Right hindlimb (tissue), 1 donor: ENCODE measurements around the gene GATA2.

Experiments
- DNase-seq: peaks from one replicate; pipeline ENCODE4 v3.0.0-alpha.2; 2018

The GATA2 gene

DNA sequence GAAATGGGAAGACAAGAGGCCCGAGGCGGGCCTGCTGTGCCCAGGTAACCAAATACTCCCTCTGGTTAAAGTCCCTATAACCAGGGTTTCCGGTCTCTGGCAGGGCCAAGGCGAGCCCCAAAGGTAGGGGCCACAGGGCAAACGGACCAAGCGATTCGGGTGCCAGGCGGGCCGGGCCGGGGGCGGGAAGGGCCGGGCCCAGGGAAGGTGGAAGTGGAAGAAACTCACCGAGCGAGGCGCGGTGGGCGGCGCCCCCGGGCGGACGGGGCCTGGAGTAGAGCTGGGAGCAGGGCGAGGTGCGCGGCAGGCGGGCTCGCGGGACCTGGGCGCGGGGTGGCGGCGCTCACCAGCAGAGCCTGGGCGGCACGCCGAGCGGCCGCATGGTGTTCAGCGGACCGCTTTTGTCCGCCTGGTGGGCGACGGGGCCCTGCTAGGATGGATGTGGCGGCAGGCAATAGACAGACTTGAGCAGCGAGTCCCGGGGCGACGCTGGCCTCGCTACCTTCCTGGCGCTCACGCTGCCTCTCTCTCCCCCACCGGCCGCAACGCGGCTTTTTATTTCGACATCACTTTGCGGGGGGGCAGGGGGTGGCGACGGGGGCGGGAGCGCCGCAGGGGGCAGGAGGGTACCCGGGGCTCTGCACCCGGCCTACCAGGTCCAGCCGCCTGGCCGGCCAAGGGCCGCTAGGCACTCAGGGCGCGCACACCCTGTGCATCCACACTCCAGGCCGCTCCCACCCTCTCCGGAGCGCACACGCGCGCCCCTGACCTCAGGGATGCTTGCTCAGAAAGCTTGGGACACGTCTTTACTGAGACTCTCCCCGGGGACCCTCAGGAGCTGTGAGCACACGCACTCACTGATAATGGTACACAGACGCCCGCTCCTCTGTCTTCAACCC lies at the start of gene GATA2:
TSS of gene GATA2 (minus strand) at position 531 of the 899 bp plus-strand sequence. CDS start 6,170 bp downstream, outside the sequence.
- DNase-seq: no peak

- no peak for DNase-seq
Measured at GRCh38 chr3:128541246-128541645, 48.2 kb upstream of the GATA2 start.

DNA sequence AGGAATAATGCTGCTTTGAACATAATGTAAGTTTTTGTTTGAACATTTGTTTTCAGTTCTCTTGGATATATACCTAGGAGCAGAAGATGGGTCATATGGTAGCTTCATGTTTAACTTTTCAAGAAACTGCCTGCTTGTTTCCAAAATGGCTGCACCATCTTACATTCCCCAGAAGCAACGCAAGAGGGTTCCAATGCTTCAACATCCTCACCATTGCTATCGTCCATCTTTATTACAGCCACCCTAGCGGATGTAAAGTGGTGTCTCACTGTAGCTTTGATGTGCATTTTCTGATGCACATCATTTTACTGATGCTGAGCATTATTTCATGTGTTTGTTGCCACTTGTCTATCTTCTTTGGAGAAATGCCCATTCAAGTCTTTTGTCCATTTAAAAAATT lies 46.4 kb upstream of the GATA2 start:
- no peak for DNase-seq

DNA sequence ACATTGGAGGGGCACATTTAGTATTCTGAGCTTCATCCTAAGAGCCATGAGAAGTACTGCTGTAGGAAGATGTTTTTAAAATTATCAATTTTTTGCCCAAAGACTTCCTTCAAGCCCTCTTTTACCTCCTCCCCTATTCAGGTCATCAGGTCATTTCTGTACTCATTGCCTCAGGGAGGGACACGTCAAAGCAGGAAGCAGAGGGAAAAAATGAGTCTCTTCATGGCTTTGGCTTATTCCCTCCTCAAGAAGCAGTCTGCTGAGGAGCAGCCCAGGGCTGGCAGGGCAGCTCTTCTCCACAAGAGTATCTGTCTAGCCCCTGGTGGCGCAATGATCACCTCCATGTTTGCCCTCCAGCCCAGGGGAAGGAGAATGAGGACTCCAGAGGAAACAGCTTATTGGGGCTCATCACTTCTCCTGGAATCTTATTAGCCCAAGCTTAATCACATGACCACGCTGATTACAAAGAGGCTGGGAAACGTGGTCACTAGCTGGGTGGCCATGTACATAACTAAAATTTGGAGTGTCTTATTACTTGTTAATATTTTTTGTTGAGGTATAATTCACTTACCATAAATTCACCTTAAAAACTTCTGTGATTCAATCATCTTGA lies 44.2 kb upstream of the GATA2 start:
- DNase-seq: no peak

DNA sequence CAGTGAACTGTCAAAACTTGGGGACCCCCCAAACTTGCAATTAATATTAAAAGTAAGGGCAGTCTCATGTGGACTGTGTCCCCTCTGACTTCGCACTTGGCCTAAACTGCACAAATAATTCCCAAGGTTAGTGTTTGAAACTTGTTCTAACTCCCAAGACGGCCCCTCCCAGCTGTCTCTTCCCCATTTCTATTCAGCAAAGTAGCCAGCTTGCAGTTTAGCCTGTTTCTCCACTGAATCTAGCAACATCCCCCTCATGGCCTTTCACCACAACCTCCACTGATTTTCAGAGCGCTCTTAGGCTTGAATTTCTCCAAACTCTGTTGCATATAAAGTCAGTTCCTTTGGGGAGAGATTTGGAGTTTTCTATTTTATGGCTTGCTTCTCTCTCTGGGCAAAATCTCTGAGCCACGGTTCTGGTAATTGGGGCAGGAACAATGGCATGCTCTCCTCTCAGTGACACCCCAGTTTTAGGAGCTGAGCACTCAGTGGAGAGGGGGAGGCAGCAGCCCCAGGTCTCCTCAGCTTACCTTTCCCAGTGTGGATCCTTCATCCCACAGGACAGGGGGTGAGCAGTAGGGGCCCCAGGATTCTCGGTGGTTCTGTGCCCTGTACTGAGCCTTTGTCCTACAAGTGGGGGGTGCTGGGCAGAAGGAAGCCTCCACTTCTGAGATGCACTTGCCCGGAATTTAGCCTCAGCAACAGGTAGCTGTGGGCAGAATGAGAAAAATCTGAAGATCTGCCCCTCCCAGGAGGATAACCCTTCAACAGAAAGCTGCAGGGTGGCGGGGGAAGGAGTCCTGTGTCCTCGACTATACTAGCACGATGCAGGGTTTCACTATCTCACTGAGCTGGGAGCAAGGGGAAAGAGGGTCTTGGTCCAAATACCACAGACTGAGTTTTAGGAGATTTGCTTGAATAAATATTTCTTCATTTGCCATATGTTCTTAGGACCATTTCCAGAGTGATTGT lies 39.3 kb upstream of the GATA2 start:
- no peak for DNase-seq

DNA sequence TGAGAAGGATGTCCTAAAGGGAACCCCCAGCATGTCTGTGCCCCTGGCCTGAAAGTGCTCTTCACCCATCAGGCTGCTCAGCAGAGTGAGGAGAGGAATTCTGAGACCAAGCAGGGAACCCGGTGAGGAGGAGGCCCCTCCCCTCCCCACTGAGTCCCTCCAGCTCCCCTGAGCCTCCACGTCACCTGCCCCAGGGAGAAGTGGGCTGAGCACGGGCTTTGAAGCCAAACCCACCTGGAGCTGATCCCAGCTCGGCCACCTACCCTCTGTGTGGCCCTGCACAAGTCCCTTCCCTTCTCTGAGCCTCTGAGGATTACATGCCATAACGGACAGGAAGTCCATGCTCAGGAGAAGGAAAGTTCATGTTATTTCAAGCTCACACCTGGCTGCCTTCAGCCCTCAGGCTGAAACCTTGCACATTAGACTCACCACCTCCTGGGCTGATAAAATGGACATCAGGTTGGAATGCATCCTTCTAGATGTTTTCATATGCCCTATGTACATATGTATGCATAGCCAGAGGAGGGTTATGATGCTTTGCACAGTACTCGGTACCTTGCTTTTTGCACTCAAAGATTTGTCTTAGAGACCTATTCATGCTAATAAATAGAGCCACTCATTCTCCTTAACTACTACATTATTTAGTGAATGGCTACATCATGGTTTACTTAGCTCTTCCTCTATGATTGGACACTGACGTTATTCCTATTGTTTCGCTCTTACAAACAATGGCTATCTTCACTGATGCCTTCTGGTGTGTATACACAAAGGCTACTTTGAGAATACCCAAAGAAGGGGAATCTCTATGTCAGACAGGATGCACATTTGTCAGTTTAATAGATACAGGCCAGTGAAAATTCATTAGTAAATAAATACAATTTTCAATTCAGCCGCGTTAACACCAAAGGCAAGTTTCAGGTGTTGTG lies 31.6 kb upstream of the GATA2 start:
- DNase-seq: no peak

- no peak for DNase-seq
Measured at GRCh38 chr3:128523591-128523990, 30.6 kb upstream of the GATA2 start.

- DNase-seq: no peak
Measured at GRCh38 chr3:128521715-128522114, 28.7 kb upstream of the GATA2 start.

DNA sequence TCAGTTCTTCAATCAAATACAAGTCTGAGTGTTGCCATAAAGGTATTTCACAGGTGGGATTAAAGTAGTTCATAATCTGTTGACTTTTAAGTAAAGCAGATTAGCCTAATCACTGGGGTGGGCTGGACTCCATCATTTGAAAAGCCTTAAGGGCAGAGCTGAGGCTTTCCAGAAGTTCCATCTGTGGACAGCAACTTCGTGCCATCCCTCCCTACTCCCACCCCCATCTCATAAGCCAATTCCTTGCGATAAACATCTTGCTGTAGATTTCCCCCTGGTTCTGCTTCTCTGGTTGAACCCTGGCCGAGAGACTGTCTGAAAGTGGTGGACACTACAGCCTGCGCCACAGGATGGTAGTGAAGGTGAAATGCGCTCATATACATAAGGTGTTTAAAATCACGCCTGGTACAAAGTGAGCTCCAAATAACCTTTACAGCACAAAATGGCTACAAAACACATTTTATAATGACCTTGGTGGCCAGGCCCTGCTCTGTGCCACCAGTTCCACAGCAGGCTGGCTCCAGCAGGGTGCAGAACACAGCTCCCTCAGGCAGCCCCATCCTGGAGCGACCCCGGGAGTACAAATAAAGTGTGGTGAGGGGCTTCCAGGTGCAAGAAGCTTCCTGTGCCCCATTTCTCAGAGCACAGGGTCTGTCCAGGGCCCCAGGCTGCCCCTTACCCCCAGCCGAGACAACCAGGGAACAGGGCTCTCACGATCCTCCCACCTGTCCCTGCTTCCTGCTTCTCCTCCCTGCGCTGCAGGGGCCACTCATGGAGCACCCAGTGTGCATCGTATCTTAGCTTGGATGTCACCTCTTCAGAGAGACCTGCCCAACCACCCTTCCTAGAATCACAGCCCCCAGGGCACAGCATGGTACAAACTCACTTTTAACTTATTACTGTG lies 25.8 kb upstream of the GATA2 start:
- no peak for DNase-seq

GRCh38 chr3:128517648-128518047 lies 24.6 kb upstream of the GATA2 start:
- DNase-seq: no peak

DNA sequence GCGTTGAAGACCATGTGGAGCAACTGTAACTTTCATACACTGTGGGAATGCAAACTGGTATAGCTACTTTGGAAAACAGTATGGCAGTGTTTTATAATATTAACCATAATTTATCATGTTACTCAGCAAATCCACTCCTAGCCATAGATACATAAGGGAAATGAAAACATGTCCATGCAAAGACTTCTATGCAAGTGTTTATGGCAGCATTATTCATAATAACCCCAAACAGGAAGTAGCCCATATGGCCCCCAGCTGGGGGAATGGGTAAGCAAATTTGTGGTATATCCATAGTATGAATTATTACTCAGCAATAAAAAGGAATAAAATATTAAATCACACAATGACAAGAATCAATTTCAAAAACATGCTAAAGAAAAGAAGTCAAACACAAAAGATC lies 23.0 kb upstream of the GATA2 start:
- DNase-seq: no peak

- no peak for DNase-seq
Measured at GRCh38 chr3:128508852-128509251, 15.9 kb upstream of the GATA2 start.

- no peak for DNase-seq
Measured at GRCh38 chr3:128506754-128507153, 13.8 kb upstream of the GATA2 start.

- DNase-seq: no peak
Measured at GRCh38 chr3:128505771-128506170, 12.8 kb upstream of the GATA2 start.

- DNase-seq: no peak
Measured at GRCh38 chr3:128504963-128505730, 12.1 kb upstream of the GATA2 start.

GRCh38 chr3:128504533-128504915 lies 11.5 kb upstream of the GATA2 start:
- DNase-seq: no peak

- no peak for DNase-seq
Measured at GRCh38 chr3:128503751-128504532, 10.9 kb upstream of the GATA2 start.

DNA sequence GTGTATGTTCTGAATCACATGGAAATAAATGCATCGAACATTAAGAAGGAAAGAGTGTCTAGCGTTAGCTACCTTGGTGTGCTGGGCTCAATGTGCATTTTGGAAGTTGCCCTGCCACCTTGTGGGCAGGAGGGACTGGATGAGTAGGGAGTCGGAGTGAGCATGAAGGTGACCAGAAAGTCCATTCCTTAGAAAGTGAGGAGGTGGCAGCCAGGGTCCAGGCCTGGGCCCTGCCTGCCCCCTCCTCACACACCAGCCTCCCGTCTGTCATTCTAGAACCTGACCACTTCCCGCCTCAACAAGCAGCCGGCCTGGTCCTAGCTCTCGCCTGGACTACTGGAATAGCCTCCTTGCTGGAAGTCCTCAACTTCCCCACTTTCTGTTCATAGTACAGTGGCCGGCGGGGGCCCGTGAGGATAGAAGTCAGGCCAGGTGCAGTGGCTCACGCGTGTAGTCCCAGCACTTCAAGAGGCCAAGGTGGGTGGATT lies 10.2 kb upstream of the GATA2 start:
- DNase-seq: no peak

DNA sequence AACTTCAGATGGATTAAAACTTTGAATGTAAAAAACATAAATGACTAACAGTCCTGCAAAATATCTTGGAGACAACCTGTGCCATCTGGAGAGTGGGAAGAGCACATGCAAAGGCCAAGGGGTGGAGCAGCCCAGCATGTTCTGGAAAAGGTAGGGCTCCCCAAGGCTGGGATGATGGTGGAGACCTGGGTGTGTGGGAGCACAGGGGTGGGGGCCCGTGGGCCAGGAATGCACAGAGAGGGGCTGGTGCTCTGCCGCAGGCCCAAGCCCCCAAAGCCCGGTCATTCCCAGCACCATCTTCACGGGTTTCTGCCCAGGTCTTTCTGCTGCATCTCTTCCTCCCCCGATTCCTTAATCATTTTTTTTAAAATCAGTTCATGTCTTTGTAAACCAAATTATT lies 9.7 kb upstream of the GATA2 start:
- DNase-seq: no peak
